GDM1 (cell line): Measurements from ENCODE around the gene TRIM50.
"Not testable (repeated sequence)": the region's sequence is repeated elsewhere in the genome, so short reads cannot be mapped to it uniquely, and the experiment has no call there.

Experiments used
- DNase-seq: peaks from one replicate; lab custom pipeline; 2025; lab: John Stamatoyannopoulos, UW

TRIM50 gene

DNA sequence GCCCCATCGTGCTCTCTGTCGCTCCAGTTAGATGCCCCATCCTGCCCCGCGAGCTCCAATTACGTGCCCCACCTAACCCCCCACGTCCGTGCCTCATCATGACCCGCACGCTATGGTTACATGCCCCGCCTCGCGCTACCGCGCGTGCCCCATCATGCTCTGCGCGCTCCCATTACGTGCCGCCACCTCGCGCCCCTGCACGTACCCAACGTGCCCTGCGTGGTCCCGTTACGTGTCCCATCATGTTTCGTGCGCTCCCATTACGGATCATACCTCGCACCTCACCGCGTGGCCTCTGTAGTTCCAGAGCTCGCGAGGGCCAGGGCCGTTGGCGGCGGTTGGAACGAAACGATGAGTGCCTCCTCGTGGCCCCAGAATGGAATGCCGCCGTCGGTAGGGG lies at the start of gene TRIM50, which contains the start of gene FKBP6:
TRIM50 (minus strand) TSS at position 161 of the 400 bp plus-strand sequence. CDS start 3,295 bp downstream, outside the sequence.
FKBP6 (plus strand) TSS at position 240 of the 400 bp plus-strand sequence. CDS start 268 bp downstream, outside the sequence.
- DNase-seq = not testable (repeated sequence)

DNA sequence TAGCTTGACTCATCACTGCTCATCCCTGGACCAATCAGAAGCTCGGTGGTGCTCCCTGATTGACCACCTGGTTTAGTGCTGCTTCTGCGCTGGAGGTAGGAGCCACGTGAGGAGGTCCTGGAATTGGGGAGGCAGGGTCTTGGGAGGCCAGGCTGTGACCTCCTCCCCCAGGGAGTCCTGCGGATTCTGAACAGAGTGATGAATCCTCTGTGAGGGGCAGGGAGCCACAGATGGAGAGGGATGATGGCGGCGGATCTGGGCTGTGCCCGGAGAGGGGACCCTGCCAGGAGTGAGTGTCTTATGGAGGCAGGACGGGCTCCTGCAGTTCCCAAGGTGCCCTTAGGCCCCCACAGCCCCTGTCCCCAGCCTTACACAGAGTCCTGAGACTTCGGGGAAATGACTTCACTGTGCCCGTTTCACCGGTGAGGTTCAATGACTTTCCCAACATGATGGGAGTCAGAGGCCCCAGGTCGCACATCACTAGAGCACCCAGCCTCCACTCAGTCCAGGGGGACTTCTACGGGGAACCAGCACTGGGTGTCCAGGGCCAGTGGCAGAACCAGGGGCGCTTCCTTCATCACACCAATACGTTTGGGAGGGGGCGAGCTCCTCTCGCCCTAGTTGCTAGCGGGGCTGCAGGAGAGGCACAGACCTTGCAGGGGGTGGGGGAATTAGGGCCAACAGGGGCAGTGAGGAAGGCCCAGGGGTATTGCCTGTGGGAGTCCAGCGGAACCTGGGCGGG lies 49.0 kb upstream of the TRIM50 start:
- DNase-seq = no peak

DNA sequence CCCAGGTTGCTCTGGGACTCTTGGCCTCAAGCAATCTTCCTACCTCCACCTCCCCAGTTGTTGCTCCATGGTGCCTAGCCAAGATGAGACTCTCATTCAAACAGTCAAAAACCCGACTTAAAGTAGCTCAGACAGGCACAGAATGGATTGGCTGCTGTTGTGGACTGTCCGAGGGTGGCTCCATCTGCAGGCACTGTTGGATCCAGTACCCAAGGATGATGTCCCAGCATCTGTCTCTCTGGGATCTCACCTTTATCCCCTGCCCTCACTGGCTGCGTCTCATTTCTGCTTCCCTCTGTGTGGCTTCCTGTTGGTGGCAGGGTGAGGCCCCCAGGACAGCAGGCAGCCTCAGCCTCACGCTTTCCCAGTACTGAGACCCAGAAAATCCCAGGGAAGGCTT lies 48.4 kb upstream of the TRIM50 start:
- DNase-seq = not testable (repeated sequence)

DNA sequence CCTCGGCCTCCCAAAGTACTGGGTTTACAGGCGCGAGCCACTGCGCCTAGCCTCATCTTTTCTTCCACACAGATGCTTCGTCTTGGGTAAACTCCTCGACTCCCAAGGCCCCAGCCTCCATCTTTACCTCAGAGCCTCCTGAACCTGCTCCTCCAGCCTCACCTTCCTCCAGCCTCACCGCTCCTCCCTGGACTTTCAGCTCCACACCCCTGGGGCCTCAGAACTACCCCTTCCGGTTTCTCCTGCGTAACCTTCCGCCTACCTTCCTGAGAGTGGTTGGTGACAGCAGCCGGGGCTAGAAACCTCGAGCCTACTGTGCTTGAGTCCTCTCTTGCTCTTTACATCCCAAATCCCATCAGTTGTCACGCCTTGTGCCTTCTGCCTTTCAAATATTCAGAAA lies 45.9 kb upstream of the TRIM50 start:
- DNase-seq = no peak

DNA sequence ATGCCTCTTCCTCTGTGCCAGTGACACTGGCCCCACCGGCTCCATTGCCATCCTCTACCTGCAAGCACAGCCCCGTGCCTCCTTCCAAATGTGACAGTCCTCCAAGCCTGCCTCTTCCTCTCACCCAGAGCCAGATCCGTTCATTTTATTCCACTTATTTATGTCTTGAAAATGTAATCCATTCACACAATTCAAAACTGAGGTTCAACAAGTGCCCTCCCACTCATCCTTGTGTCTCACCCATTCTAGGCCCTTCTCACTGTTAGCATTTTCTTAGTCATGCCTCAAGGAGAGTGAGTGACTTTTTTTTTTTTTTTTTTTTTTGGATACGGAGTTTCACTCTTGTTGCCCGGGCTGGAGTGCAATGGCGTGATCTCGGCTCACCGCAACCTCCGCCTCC lies 41.7 kb upstream of the TRIM50 start:
- DNase-seq = no peak

DNA sequence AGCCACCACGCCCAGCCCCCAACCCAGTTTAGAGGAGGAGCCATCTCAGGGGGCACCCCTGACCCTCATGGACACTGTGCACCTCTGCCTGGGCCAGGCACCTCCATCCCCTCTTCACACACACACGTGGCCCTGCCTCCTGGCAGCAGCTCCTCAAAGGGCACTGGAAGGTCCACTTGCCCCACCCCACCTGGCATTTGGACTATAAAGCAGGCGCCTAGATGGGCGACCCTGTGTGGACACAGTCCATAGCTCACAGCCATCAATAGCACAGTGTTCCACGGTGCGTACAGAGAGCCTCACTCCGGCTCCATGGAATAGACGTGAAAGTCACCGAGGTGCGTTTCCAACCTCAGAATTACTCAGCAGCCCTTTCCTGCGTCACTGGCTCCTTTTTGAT lies 41.1 kb upstream of the TRIM50 start:
- DNase-seq = no peak

DNA sequence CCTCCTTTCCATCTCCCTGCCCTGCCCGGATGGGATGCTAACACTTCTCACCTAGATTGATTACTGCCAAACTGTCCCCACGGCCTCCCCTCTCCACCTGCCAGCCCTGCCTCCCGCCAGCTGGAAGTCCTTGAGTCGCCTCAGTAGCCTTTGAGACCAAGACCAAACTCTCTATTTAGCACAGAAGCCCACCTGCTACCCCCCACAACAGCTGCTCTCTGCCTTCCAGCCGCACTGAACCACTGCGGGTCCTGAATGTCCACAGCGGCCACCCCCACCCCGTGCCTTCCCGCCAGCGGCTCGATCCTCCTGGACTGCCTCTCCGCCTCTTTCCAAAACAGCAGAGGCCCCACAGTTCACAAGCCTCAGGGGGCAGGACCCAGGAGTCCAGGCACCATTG lies 39.1 kb upstream of the TRIM50 start:
- no peak for DNase-seq

DNA sequence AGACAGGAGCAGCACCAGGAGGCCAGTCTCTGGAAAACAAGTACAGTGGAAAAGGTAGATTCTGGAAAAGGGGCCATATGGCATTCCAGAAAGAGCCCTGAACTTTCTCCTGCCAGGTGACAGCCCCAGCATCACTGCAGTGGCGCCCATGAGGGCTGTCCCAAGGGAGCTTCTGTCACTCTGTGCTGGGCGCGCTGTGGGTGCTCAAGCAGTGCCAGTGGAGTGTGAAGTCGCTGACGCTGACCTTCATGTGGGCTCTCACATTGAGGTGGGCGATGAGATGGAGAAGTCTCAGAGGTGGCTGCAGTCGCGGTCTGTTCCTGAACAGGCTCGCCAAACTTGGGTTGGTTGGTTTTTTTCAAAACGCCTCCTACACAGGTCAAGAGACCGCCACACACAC lies 38.2 kb upstream of the TRIM50 start:
- DNase-seq = no peak

DNA sequence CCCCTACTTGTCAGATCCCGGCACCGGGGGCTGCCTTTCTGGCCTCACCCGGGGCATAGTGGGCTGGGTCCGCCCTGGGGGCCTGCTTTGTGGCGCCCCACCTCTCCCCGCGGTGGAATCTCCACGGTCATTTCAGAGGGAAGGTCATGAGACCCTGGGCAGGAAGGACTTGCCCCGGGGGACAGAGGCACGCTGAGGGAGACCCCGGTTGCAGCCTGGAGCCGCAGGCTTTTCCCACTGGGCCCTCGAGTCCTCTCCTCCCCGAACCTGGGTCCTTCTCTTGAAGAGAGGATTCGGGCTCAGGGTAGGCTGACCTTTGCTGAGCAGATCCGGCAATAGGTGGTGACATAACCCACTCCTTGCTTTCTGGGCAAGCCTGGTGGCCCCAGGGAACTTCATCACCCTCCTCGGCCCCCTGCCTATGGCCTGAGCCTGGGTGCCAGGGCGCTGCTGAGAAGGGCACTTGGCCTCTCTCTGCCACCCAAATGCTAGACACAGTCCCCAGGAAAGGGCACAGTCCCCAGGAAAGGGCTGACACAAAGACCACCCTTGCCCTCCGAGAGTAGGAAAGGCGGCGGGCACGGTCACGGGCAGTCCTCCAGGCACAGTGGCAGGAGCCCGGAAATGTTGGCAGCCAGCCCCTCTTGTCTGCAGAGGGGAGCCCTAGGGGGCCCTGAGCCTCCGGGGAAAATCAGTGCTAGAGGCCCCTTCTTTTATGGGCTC lies 36.3 kb upstream of the TRIM50 start:
- DNase-seq = no peak

DNA sequence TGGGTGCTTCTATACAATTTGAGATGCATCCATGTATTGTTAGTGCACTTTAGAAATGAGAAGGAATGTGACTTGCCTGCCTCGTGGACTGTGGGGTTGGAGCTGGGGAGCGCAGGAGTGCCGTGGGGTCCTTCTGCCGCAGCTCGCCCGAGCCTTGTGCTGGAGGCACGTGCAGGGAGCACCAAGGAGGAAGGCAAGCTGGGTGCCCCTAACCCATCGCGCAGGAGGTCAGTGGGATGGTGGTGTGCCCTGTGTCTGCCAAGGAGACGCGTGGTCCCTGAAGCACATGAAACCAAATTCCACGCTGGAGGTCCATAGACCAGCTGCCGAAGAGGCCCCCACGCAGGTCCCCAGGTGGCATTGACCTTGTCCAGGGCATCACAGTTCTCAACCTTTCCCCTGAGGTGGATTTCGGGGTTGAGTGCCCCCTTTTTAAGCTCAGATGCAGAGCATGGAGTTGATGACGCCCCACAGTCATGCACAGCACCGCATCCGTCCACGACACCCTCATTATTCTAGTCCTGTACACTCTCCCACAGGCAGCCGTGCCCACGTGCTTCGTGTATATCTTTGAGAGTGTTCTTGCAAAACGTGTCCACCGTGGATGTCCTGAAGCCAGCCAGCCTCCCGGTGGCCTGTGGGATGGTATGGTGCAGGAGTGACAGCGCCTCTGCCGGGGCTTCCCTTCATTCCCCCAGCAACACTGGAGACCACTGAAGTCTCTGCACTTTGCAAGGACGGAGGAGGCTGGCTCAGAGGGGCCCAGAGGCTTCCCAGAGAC lies 35.5 kb upstream of the TRIM50 start:
- DNase-seq = no peak

DNA sequence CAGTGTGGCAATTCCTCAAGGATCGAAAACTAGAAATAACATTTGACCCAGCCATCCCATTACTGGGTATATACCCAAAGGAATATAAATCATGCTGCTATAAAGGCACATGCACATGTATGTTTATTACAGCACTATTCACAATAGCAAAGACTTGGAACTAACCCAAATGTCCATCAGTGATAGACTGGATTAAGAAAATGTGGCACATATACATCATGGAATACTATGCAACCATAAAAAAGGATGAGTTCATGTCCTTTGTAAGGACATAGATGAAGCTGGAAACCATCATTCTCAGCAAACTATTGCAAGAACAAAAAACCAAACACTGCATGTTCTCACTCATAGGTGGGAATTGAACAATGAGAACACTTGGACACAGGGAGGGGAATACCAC lies 32.7 kb upstream of the TRIM50 start:
- not testable (repeated sequence) for DNase-seq

DNA sequence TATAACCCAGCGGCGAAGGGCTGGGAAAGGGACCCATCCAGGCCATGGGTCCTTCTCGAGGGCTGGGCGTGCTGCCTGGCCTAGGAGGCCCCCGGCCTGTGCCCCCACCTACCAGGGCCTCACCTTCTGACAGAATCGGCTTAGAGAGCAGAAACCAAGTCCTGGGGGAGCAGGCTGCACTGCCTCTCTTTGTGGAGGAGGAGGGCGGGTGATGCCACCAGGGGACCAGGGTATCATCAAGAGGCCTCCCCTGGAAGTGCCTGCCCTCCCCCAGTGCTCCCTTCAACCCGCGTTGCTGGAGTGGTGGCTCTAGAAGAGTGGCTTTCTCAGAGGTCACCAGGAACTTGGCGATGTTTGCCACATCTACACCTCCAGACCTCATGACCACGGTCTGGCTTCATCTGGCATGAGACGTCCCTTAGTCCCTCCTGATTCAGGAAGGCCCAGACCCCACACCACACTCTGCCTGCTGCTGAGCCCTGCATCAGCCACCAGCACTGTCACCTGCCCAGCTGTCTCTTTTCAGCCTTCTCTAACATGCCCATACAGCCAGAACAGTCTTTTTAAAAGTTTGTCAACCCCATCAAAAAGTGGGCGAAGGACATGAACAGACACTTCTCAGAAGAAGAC lies 32.0 kb upstream of the TRIM50 start:
- DNase-seq = no peak

DNA sequence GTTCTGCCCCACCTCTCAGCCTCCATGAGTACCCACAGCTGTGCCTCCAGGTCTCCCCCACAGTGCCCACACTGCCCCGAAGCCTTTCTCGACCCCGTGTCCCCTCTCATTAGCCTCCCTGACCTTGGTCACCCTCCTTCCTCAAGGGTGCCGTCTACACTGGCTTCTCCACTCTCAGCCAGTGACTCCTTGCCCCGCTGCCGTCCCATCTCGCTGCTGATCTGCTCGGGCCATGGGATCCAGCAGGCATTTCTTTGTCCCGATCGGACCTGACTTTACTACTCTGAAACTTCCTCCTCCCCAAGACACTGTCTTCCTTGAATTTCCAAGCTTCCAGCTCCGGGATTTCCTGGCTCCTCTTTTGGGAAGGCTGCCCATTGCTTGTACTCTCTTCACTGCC lies 31.4 kb upstream of the TRIM50 start:
- no peak for DNase-seq

DNA sequence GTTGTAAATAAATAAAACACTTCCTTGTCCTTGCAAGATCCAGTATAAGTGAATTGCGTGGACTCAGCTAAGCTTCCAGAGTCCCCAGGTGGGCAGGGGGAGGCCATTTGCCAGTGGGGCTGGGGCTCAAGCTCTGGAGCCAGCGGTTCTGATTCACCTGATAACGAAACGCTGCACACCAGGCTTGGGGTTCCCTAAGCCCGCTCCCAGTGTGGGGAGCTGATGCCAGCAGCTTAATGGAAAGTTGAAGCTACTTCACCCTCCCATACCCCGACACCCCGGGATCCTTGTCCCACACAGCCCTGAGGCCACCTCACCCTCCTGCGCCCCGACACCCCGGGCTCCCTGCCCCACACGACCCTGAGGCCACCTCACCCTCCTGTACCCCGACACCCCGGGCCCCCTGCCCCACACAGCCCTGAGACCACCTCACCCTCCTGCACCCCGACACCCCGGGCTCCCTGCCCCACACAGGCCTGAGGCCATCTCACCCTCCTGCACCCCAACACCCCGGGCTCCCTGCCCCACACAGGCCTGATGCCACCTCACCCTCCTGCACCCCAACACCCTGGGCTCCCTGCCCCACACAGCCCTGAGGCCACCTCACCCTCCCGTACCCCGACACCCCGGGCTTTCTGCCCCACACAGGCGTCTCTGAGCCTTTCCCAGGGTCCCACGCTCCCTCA lies 30.9 kb upstream of the TRIM50 start:
- DNase-seq = no peak

DNA sequence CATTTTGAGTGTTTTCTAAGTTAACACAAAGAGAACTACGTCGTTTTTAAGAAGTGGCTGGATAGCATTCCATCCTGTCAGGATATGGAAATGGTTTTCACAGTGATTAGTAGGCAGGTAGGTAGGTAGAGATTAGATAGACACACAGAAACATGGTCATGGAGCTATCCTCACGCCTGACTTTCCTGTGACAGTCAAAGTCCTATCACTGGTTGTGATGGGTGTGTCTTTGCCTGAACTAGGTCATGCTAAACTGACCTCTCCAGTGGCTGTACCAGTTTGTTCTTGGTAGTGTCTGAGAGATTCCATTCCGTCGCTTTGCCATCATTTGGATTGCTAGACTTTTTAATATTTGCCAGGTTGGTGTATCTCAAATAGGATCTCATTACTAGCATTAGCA lies 28.3 kb upstream of the TRIM50 start:
- DNase-seq = no peak

DNA sequence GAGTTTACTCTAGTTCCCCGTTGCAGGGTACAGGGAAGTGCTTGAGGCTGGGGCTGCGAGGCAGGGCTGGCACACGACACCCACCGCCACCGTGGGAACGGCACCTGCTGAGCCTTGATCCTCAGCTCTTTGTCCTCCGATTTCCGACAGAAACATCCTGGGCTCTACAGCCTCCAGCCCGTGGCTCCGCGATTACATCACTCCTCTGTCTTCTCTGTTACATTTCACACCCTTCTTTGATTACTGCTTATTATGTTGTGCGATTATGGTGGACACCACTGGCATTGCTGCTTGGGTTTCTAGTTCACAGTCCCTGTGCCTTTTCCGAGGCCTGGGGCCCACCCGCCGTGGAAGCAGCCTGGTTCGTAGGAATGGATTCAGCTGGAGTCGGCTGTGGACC lies 26.9 kb upstream of the TRIM50 start:
- DNase-seq = no peak

DNA sequence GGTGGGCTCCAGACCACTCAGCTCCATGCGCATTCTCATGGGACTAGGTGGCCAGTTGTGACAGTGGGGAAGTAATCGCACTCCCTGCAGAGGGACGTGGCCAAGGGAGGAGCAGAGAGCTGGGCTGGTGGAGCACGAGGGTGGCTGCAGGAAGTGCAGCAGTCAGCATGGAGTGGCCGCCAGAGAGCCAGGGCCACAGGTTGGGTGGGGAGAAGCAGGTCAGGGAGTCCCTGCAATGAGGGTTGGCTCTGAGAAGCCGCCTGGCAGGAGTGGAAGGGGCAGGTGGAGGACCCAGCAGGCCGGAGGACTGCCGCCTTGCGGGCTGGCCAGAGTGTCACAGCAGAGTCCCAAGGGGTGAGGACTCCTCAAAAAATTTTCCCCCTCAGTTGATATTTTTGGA lies 26.3 kb upstream of the TRIM50 start:
- no peak for DNase-seq

DNA sequence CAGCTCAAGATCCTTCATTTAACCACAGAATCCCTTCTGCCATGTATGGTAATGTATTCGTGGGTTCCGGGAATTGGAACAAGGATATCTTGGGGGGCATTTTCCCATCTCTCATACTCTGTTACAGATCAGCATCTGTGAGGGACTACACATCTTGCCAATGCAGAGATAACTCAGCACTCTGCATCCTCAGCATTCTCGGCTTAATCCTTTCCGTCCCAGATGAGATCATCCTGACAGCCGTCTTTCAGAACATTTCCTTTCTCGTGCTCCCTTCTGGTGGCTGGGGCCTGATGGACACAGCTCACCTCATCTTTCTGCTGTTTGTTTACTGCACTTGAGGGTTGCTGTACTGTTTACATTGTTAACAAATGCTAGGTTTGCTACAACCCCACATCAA lies 25.4 kb upstream of the TRIM50 start:
- DNase-seq = no peak

DNA sequence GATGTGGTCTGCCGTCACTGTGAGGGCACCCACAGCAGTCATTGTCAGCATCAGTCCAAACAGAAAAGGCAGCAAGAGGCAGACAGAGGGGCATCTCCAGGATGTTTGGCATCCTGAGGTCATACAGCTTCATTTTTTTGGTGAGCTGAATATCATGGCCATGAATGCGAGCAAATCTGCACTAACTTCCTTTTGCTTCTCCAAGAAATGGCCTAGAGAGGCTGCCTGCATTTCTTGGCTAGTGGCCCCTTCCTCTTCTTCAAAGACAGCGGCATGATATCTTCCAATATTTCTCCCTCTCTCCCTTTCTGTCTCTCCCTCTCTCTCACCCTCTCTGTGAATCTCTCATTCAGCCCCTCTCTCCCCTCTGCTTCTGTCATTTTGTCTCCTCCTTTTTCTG lies 24.9 kb upstream of the TRIM50 start:
- no peak for DNase-seq

DNA sequence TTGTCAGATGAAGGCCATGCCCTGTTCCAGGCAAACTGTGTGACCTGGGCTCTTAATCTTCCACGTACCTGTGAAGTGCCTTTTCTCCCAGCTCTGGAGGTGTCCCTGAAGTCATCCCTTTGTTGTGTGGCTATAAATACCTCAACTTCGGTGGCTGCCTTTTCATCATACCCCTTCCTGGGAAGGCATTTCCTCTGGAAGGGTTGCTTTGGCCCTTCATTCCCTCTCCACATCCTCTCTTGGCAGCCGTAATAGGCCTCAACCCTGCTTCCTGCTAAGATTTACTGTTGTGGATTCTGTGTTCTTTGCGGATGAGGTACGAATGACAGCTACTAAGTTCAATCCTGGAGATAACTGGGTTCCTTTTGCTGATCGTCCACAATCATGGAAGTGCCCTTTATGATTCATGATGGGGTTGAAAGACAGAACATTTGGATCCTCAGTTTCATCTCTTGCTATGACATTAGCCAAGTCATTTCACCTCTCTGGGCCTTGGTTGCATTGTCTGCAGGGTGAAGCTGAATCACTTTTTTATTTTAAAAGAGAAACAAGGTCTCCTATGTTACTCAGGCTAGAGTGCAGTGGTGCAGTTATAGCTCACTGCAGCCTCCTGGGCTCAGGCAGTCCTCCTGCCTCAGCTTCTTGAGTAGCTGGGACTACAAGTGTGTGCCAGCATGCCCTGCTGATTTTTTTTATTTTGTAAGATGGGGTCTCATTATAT lies 23.7 kb upstream of the TRIM50 start:
- no peak for DNase-seq
